K562 (cell line): ENCODE results near the gene MRPS6. TPM values are rescaled to one million over a fixed set of nuclear protein-coding genes. Genes with fewer than 3 reads are reported as not detected.
A peak's percentile ranks its signal among the peaks of the same experiment; 100 is the strongest.

Source experiments
- AFF4 ChIP-seq: sonication (generic); formaldehyde crosslinking; IDR thresholded peaks from 2 replicates; pipeline ENCODE4 v1.8.0; 2023; ENCODE audit warnings: mild to moderate bottlenecking, missing genetic modification reagents
- ARID1B ChIP-seq: fragments of 450-650 bp; IDR thresholded peaks from 2 replicates; pipeline ENCODE4 v1.6.1; 2016; ENCODE audit warnings: antibody characterized with exemption, mild to moderate bottlenecking, inconsistent platforms
- ATF7 ChIP-seq: fragments of 450-650 bp; IDR thresholded peaks from 2 replicates; pipeline ENCODE4 v1.7.1; 2014; ENCODE audit warnings: mild to moderate bottlenecking, moderate library complexity
- CTCF ChIP-seq, 3 experiments: IDR thresholded peaks in 2 of 3; conservative IDR thresholded peaks in 1 of 3; 2 replicates each; pipeline ENCODE4 v1.5.1; 2011 to 2012; ENCODE audit warnings: low read length in 3 of 3, mild to moderate bottlenecking in 3 of 3, control low read depth in 2 of 3, improper control_type of control experiment in 1 of 3, inconsistent platforms in 1 of 3, low read depth in 1 of 3, mixed read lengths in 1 of 3, moderate library complexity in 1 of 3; ENCODE audit not compliant: insufficient read depth in 2 of 3
- DACH1 ChIP-seq: fragments of 450-650 bp; IDR thresholded peaks from 2 replicates; pipeline ENCODE4 v1.6.1; 2018; ENCODE audit not compliant: partially characterized antibody
- ESRRA ChIP-seq: fragments of 450-650 bp; IDR thresholded peaks from 2 replicates; pipeline ENCODE4 v1.6.1; 2014; ENCODE audit warnings: low read depth, mild to moderate bottlenecking, moderate library complexity, borderline replicate concordance
- FIP1L1 ChIP-seq: fragments of 200-400 bp; formaldehyde crosslinking; IDR thresholded peaks from 2 replicates; pipeline ENCODE4 v1.6.1; 2018; ENCODE audit warnings: mild to moderate bottlenecking, low read depth, low read length; ENCODE audit not compliant: poor library complexity, severe bottlenecking
- FOSL1 ChIP-seq: fragments of 200-800 bp; sonication (Bioruptor generic); conservative IDR thresholded peaks from 2 replicates; pipeline ENCODE4 v1.6.1; 2016; ENCODE audit warnings: missing genetic modification characterization, missing compliant biosample characterization
- GTF2A2 ChIP-seq: IDR thresholded peaks from 2 replicates; pipeline ENCODE4 v1.6.1; 2016; ENCODE audit warnings: mild to moderate bottlenecking, missing genetic modification characterization, missing compliant biosample characterization
- HDAC2 ChIP-seq: fragments of 450-650 bp; IDR thresholded peaks from 2 replicates; pipeline ENCODE4 v1.6.1; 2016; ENCODE audit warnings: mild to moderate bottlenecking
- HDAC3 ChIP-seq: fragments of 450-650 bp; IDR thresholded peaks from 2 replicates; pipeline ENCODE4 v1.6.1; 2018; ENCODE audit warnings: borderline replicate concordance, mild to moderate bottlenecking, moderate library complexity; ENCODE audit not compliant: partially characterized antibody
- MYBL2 ChIP-seq, 2 experiments: fragments of 450-650 bp in 1 of 2; sonication (generic) in 1 of 2; formaldehyde crosslinking in 1 of 2; IDR thresholded peaks; 2 replicates each; pipeline versions ENCODE4 v1.6.1 to v1.8.1; 2017 to 2022; ENCODE audit warnings: borderline replicate concordance in 1 of 2, inconsistent platforms in 1 of 2, low read depth in 1 of 2, mild to moderate bottlenecking in 1 of 2, missing genetic modification reagents in 1 of 2, moderate library complexity in 1 of 2
- NBN ChIP-seq: fragments of 450-650 bp; IDR thresholded peaks from 2 replicates; pipeline ENCODE4 v1.6.1; 2016; ENCODE audit warnings: low read depth, mild to moderate bottlenecking
- NCOA2 ChIP-seq, 2 experiments: fragments of 450-650 bp; IDR thresholded peaks; 2 replicates each; pipeline ENCODE4 v1.6.1; 2018; ENCODE audit warnings: mild to moderate bottlenecking in 2 of 2, moderate library complexity in 1 of 2; ENCODE audit not compliant: partially characterized antibody in 2 of 2
- NR3C1 ChIP-seq: sonication (generic); formaldehyde crosslinking; IDR thresholded peaks from 2 replicates; pipeline ENCODE4 v1.8.1; 2022; ENCODE audit warnings: missing genetic modification reagents
- SRSF1 ChIP-seq: fragments of 200-400 bp; formaldehyde crosslinking; IDR thresholded peaks from 2 replicates; pipeline ENCODE4 v1.6.1; 2017; ENCODE audit warnings: mild to moderate bottlenecking, low read depth, low read length, moderate library complexity
- SRSF9 ChIP-seq: fragments of 200-400 bp; formaldehyde crosslinking; IDR thresholded peaks from 2 replicates; pipeline ENCODE4 v1.6.1; 2017; ENCODE audit warnings: low read depth, low read length, borderline replicate concordance
- ZBTB17 ChIP-seq: fragments of 450-650 bp; formaldehyde crosslinking; IDR thresholded peaks from 2 replicates; pipeline ENCODE4 v1.4.0; 2020; ENCODE audit warnings: mild to moderate bottlenecking
- ZNF449 ChIP-seq: fragments of 250-450 bp; sonication (Bioruptor Pico); IDR thresholded peaks from 2 replicates; pipeline ENCODE4 v1.8.0; 2022; ENCODE audit warnings: moderate library complexity, mild to moderate bottlenecking, inconsistent platforms
- ZNF512 ChIP-seq: IDR thresholded peaks from 2 replicates; pipeline ENCODE4 v1.6.1; 2016; ENCODE audit warnings: missing genetic modification characterization, missing compliant biosample characterization
- polyA plus RNA-seq, 8 experiments: library from polyadenylated mRNA; depleted of rRNA in 4 of 8; stranded (reverse) in 5 of 8; unstranded in 3 of 8; fragments of >200 nt; fragmentation: Nextera tagmentation in 2 of 8; fragmentation: Illumina TruSeq in 1 of 8; extraction: Ambion mirVana in 2 of 8; extraction: Trizol in 1 of 8; gene quantifications; 2 replicates each; pipeline versions ENCODE4 v1.2.1 to v1.2.3, GENCODE V29; 2011 to 2014; ENCODE audit warnings: inconsistent platforms in 1 of 8, missing spikeins in 1 of 8
- total RNA-seq, 7 experiments: library from RNA; depleted of rRNA in 6 of 7; stranded (reverse); fragments of >200 nt in 6 of 7; fragmentation: Illumina TruSeq in 2 of 7; extraction: Trizol in 2 of 7; gene quantifications; 2 replicates each; pipeline versions ENCODE4 v1.2.1 to v1.2.3, GENCODE V29; 2011 to 2021; ENCODE audit warnings: low replicate concordance in 1 of 7

MRPS6 gene
- total and polyA plus RNA-seq, 9 of the 15 experiments (the other 6 are each of a cell fraction or from before 2014, with no cell fraction given) = 26.1 to 72.0 (median 39.3) TPM

- TF ChIP-seq AFF4 (CRISPR knock-in tag) (no peak), ARID1B (no peak), ZNF512 (no peak), GTF2A2 (tag) (no peak), FIP1L1 (no peak), NBN (no peak), DACH1 (no peak), ESRRA (peak; percentile 80), HDAC2 (no peak), ATF7 (no peak), SRSF1 (no peak), ZNF449 (CRISPR knock-in tag) (no peak), CTCF (IDR thresholded peaks at IDR 0.05 in 2 of 3, conservative IDR thresholded peaks at IDR 0.05 in 1 of 3; ENCODE audit: insufficient read depth in 2 of 3, low read depth in 1 of 3, low read length in 3 of 3) (no peak), SRSF9 (no peak), ZBTB17 (no peak), HDAC3 (no peak), NCOA2 (IDR thresholded peaks at IDR 0.05; ENCODE audit: partially characterized antibody in 2 of 2) (no peak), FOSL1 (peak; percentile 43; the same call in 1 of the 2 replicates), MYBL2 (IDR thresholded peaks at IDR 0.05; ENCODE audit: low read depth) (no peak), MYBL2 (CRISPR knock-in tag; IDR thresholded peaks at IDR 0.05; ENCODE audit: borderline replicate concordance) (no peak), NR3C1 (no peak)
Observed at GRCh38 chr21:34031835-34032370, 41.5 kb upstream of the MRPS6 start (continued).
